ENCODE measurements around the gene DGKI.

DNA sequence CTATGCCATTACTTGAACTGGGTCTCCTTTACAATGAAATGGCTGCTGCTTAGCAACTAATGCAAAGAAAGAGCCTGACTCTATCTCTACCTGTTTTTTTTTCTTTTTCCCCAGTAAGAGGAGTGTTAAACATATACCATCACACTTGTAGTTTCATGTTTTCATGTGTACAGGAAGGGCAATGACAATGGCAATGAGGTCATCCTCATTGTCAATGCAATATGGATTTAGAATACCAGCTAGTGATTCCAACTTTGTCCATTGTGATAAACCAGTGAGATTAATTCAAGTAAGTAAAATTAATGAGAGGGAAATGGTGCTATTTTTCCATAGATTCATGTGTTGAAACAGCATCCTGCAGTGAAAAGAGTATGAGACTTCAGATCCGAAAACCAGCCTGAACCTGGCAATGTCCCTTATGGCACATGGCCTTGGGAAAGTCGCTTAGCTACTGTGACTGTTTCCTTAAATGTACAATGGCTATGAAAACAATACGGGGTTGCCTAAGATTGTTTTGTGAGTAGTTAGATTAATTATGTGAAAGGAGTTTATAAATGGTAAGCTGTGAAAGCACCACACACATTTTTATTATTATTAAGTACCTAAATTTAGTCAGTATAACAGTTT is 11.2 kb downstream of the DGKI start:
- TF ChIP-seq ZNF326 (CRISPR knock-in tag; IDR thresholded peaks at IDR 0.05; ENCODE audit: borderline replicate concordance), result no peak
- no peak for TF ChIP-seq ZNF607 (CRISPR knock-in tag; IDR thresholded peaks at IDR 0.05; ENCODE audit: borderline replicate concordance)
- TF ChIP-seq RAD21 (CRISPR knock-in tag; IDR thresholded peaks at IDR 0.05), result no peak
- TF ChIP-seq, protein P1, sequence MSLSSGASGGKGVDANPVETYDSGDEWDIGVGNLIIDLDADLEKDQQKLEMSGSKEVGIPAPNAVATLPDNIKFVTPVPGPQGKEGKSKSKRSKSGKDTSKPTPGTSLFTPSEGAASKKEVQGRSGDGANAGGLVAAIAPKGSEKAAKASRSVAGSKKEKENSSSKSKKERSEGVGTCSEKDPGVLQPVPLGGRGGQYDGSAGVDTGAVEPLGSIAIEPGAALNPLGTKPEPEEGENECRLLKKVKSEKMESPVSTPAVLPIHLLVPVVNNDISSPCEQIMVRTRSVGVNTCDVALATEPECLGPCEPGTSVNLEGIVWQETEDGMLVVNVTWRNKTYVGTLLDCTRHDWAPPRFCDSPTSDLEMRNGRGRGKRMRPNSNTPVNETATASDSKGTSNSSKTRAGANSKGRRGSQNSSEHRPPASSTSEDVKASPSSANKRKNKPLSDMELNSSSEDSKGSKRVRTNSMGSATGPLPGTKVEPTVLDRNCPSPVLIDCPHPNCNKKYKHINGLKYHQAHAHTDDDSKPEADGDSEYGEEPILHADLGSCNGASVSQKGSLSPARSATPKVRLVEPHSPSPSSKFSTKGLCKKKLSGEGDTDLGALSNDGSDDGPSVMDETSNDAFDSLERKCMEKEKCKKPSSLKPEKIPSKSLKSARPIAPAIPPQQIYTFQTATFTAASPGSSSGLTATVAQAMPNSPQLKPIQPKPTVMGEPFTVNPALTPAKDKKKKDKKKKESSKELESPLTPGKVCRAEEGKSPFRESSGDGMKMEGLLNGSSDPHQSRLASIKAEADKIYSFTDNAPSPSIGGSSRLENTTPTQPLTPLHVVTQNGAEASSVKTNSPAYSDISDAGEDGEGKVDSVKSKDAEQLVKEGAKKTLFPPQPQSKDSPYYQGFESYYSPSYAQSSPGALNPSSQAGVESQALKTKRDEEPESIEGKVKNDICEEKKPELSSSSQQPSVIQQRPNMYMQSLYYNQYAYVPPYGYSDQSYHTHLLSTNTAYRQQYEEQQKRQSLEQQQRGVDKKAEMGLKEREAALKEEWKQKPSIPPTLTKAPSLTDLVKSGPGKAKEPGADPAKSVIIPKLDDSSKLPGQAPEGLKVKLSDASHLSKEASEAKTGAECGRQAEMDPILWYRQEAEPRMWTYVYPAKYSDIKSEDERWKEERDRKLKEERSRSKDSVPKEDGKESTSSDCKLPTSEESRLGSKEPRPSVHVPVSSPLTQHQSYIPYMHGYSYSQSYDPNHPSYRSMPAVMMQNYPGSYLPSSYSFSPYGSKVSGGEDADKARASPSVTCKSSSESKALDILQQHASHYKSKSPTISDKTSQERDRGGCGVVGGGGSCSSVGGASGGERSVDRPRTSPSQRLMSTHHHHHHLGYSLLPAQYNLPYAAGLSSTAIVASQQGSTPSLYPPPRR (CRISPR knock-in tag; IDR thresholded peaks at IDR 0.05; ENCODE audit: borderline replicate concordance), result no peak
- TF ChIP-seq RXRA (CRISPR knock-in tag; IDR thresholded peaks at IDR 0.05), result no peak
- no peak for TF ChIP-seq PAWR (CRISPR knock-in tag; IDR thresholded peaks at IDR 0.05; ENCODE audit: borderline replicate concordance)
- no peak for TF ChIP-seq TAF1 (CRISPR knock-in tag; IDR thresholded peaks at IDR 0.05)
- no peak for TF ChIP-seq NR2F6 (IDR thresholded peaks at IDR 0.05)
- no peak for TF ChIP-seq NR2F6 (CRISPR knock-in tag; IDR thresholded peaks at IDR 0.05)
- TF ChIP-seq DNMT1 (CRISPR knock-in tag; IDR thresholded peaks at IDR 0.05), result no peak
